ENCODE data around the gene HECTD2.

Gene HECTD2

DNA sequence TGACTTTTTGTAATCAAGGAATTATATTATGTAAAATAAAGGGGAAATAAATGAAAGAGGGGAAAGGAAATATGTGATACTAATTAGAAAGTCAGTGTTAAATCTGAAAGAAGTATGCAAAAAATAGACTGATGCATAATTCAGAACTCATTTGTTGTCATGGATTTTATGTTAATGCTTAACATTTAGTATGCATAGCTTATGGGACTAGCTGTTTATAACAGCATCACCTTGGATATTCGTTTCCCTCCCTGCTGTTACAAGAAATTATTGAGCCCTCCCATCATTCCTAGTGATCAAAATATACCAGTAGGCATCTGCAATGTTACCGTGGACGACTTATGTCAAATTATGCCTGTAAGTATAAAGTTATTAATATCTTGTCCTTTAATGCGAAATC is 85.9 kb downstream of the HECTD2 start:
- H3K9me3 ChIP-seq (ENCODE audit: control insufficient read depth, low read length): no peaks in the 10 kb centered on the region
- H3K27me3 ChIP-seq (ENCODE audit: control insufficient read depth, insufficient read depth, low read length): no peaks in the 10 kb centered on the region
- H3K4me3 ChIP-seq (ENCODE audit: low read length): no peak overlapping the region
- H3K4me1 ChIP-seq (ENCODE audit: control insufficient read depth, insufficient read depth, low read length): no peaks in the 10 kb centered on the region
- H3K36me3 ChIP-seq (ENCODE audit: control insufficient read depth, insufficient read depth, low read length): no peaks in the 10 kb centered on the region
- no peak overlapping the region for H3K9ac ChIP-seq (ENCODE audit: low read length)

- no peaks in the 10 kb centered on the region for H3K36me3 ChIP-seq (ENCODE audit: control insufficient read depth, insufficient read depth, low read length)
- no peaks in the 10 kb centered on the region for H3K9me3 ChIP-seq (ENCODE audit: control insufficient read depth, low read length)
- H3K4me1 ChIP-seq (ENCODE audit: control insufficient read depth, insufficient read depth, low read length): no peaks in the 10 kb centered on the region
- H3K9ac ChIP-seq (ENCODE audit: low read length): no peak overlapping the region
- H3K4me3 ChIP-seq (ENCODE audit: low read length): no peak overlapping the region
- no peaks in the 10 kb centered on the region for H3K27me3 ChIP-seq (ENCODE audit: control insufficient read depth, insufficient read depth, low read length)
These were observed 101.6 kb downstream of the HECTD2 start for GRCh38 chr10:91511549-91512330.

DNA sequence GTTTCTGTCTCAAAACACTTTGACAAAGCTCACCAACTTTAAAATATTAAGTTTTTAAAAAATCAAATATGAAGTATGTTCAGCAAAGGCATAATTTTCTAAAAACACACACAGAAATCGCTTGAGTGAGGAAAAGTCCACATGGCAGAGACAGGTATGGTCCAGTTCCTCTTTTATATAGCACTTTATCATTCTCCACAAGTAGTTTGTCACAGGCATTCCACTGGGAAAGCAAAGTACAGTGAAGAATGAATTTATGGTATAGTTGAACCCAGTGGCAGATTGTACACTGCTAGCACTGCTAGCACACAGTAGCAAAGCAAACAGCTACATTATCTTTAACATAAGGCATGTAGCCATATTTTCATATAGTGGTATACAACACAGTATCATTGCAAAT is 102.3 kb downstream of the HECTD2 start:
- Histone ChIP-seq H3K9ac (ENCODE audit: low read length) (no peak overlapping the region), H3K4me3 (ENCODE audit: low read length) (no peak overlapping the region), H3K27me3 (ENCODE audit: control insufficient read depth, insufficient read depth, low read length) (no peaks in the 10 kb centered on the region), H3K9me3 (ENCODE audit: control insufficient read depth, low read length) (no peaks in the 10 kb centered on the region), H3K36me3 (ENCODE audit: control insufficient read depth, insufficient read depth, low read length) (no peaks in the 10 kb centered on the region), H3K4me1 (ENCODE audit: control insufficient read depth, insufficient read depth, low read length) (no peaks in the 10 kb centered on the region)

DNA sequence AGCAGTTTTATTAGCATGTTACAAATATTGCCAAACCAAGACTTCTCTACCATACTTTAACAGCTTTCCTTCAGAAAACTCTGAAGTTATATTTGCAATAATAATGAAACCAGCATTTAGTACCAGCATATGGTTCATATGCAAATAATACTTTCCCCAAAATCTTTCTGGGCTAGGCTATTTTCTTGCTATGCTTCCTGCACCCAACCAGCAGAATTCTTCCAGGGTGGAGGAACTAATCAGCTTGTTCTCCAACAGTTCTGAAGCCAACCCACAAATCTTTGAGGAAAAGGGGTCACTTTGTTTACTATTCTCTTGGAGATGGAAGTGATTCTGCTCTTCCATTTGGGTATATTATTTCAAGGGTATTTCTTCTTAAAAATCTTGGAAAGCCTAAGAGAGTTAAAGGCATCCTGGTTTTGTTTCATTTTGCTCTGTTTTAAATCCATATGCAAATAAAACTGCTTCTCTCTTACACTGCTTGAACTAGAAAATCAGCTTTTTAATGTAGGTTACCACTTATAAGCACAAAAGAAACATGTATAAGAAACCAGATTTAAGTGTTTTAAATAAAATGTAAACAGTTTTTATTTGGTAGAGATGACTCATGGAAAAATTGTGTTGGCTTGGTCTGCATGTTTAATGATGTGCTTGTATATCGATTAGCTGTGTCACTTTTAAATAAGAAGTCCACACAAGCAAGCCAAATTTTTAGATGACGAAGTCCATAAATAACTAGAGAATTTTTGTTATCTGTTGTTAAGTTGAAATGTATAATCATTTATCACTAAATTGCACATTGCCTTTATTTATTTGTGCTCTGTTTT is 103.7 kb downstream of the HECTD2 start:
- no peak overlapping the region for H3K9ac ChIP-seq (ENCODE audit: low read length)
- no peaks in the 10 kb centered on the region for H3K9me3 ChIP-seq (ENCODE audit: control insufficient read depth, low read length)
- no peaks in the 10 kb centered on the region for H3K27me3 ChIP-seq (ENCODE audit: control insufficient read depth, insufficient read depth, low read length)
- H3K4me1 ChIP-seq (ENCODE audit: control insufficient read depth, insufficient read depth, low read length): no peaks in the 10 kb centered on the region
- H3K4me3 ChIP-seq (ENCODE audit: low read length): no peak overlapping the region
- H3K36me3 ChIP-seq (ENCODE audit: control insufficient read depth, insufficient read depth, low read length): no peaks in the 10 kb centered on the region

DNA sequence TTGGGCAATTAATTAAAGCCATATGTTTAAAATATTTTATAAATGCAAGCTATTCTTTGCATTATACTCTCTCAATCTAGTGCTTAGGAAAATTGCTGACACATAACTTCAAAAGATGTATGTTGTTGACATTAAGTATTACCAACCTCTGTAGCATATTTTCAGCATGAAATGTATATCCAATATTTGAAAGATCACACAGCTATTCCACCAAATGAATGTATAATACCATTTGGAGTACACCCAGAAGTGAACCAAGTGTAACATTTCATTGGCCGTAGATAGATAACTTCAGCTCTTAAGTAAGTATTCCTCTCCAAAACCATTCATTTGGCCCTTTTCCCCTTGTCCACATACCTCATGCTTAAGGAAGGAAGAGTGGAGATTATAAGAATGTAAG is 104.6 kb downstream of the HECTD2 start:
- no peaks in the 10 kb centered on the region for H3K36me3 ChIP-seq (ENCODE audit: control insufficient read depth, insufficient read depth, low read length)
- H3K9me3 ChIP-seq (ENCODE audit: control insufficient read depth, low read length): no peaks in the 10 kb centered on the region
- H3K9ac ChIP-seq (ENCODE audit: low read length): no peak overlapping the region
- H3K4me1 ChIP-seq (ENCODE audit: control insufficient read depth, insufficient read depth, low read length): no peaks in the 10 kb centered on the region
- H3K4me3 ChIP-seq (ENCODE audit: low read length): no peak overlapping the region
- no peaks in the 10 kb centered on the region for H3K27me3 ChIP-seq (ENCODE audit: control insufficient read depth, insufficient read depth, low read length)

GRCh38 chr10:91517394-91517793 is 107.2 kb downstream of the HECTD2 start:
- Histone ChIP-seq H3K27me3 (ENCODE audit: control insufficient read depth, insufficient read depth, low read length) (no peaks in the 10 kb centered on the region), H3K36me3 (ENCODE audit: control insufficient read depth, insufficient read depth, low read length) (no peaks in the 10 kb centered on the region), H3K4me1 (ENCODE audit: control insufficient read depth, insufficient read depth, low read length) (no peaks in the 10 kb centered on the region), H3K9ac (ENCODE audit: low read length) (no peak overlapping the region), H3K9me3 (ENCODE audit: control insufficient read depth, low read length) (no peaks in the 10 kb centered on the region), H3K4me3 (ENCODE audit: low read length) (no peak overlapping the region)

- Histone ChIP-seq H3K9ac (ENCODE audit: low read length) (no peak overlapping the region), H3K4me1 (ENCODE audit: control insufficient read depth, insufficient read depth, low read length) (no peaks in the 10 kb centered on the region), H3K27me3 (ENCODE audit: control insufficient read depth, insufficient read depth, low read length) (no peaks in the 10 kb centered on the region), H3K36me3 (ENCODE audit: control insufficient read depth, insufficient read depth, low read length) (no peaks in the 10 kb centered on the region), H3K4me3 (ENCODE audit: low read length) (no peak overlapping the region), H3K9me3 (ENCODE audit: control insufficient read depth, low read length) (no peaks in the 10 kb centered on the region)
These were observed 109.9 kb downstream of the HECTD2 start for GRCh38 chr10:91519899-91520514.

- no peaks in the 10 kb centered on the region for H3K36me3 ChIP-seq (ENCODE audit: control insufficient read depth, insufficient read depth, low read length)
- H3K4me1 ChIP-seq (ENCODE audit: control insufficient read depth, insufficient read depth, low read length): no peaks in the 10 kb centered on the region
- no peaks in the 10 kb centered on the region for H3K9me3 ChIP-seq (ENCODE audit: control insufficient read depth, low read length)
- no peak overlapping the region for H3K4me3 ChIP-seq (ENCODE audit: low read length)
- H3K9ac ChIP-seq (ENCODE audit: low read length): no peak overlapping the region
- no peaks in the 10 kb centered on the region for H3K27me3 ChIP-seq (ENCODE audit: control insufficient read depth, insufficient read depth, low read length)
These were observed 110.5 kb downstream of the HECTD2 start for GRCh38 chr10:91520661-91521060.

DNA sequence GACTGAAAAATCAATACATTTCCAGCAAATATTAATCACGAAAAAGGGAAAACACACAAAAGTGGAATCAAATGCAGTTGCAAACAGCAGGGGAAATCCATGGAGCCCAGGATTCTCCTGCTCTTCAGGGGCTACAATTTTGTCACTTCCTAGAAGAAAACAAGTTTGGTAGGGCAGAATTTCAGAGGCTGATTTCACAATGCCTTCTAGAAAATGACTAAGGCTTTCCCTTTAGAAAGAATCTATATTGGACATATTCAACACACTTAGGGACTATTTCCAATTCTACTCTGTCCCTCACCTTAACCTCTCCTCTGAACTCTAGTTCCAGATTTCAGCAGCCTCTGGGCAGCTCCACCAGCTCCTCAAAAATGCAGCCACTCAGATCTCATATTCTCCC is 111.3 kb downstream of the HECTD2 start:
- Histone ChIP-seq H3K9ac (ENCODE audit: low read length) (no peak overlapping the region), H3K36me3 (ENCODE audit: control insufficient read depth, insufficient read depth, low read length) (no peaks in the 10 kb centered on the region), H3K4me1 (ENCODE audit: control insufficient read depth, insufficient read depth, low read length) (no peaks in the 10 kb centered on the region), H3K4me3 (ENCODE audit: low read length) (no peak overlapping the region), H3K9me3 (ENCODE audit: control insufficient read depth, low read length) (no peaks in the 10 kb centered on the region), H3K27me3 (ENCODE audit: control insufficient read depth, insufficient read depth, low read length) (no peaks in the 10 kb centered on the region)

DNA sequence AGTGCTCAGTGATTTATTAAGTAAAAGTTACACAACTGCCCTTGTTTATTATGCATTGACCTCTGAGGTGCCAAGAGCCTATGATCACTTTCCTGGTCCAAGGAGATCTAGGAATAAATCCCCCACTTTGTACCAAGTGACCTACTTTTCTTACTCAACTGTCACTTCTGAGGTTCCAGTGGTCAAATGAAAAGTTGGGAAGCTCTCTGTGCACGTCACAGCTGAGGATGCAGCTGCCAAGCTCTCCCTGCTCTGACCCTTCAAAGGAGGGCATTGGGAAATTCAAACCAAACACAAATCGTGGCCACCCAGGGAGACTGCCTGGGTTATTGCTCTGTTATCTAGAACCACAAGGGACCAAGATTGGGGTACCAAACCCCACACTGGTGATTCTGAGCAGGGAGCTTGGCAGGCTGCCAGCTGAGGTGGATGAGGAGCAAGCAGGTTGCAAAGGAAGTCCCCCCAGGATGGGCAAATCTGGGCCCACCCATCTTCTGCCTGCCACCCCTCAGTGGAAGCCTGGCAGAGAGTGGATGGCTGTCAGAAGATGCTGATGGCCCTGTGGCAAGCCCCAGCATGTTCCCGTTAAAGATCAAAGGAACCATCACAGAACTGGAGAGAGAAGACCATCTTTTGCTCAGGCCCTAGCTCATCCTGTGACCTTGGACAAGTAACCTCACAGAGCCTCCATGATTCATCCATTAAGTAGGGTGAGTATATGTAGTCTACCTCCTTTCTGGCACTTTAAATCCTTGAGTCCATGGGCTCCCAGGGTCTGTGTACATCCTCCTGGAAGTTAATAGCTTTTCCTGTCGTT is 116.0 kb downstream of the HECTD2 start:
- peaks cover 10% of the 10 kb centered on the region for H3K4me1 ChIP-seq (ENCODE audit: control insufficient read depth, insufficient read depth, low read length)
- H3K9me3 ChIP-seq (ENCODE audit: control insufficient read depth, low read length): no peaks in the 10 kb centered on the region
- H3K27me3 ChIP-seq (ENCODE audit: control insufficient read depth, insufficient read depth, low read length): no peaks in the 10 kb centered on the region
- H3K36me3 ChIP-seq (ENCODE audit: control insufficient read depth, insufficient read depth, low read length): no peaks in the 10 kb centered on the region
- H3K9ac ChIP-seq (ENCODE audit: low read length): no peak overlapping the region
- H3K4me3 ChIP-seq (ENCODE audit: low read length): no peak overlapping the region

GRCh38 chr10:91528080-91528479 is 117.9 kb downstream of the HECTD2 start:
- H3K4me1 ChIP-seq (ENCODE audit: control insufficient read depth, insufficient read depth, low read length): peaks cover 10% of the 10 kb centered on the region
- no peaks in the 10 kb centered on the region for H3K27me3 ChIP-seq (ENCODE audit: control insufficient read depth, insufficient read depth, low read length)
- no peaks in the 10 kb centered on the region for H3K36me3 ChIP-seq (ENCODE audit: control insufficient read depth, insufficient read depth, low read length)
- no peaks in the 10 kb centered on the region for H3K9me3 ChIP-seq (ENCODE audit: control insufficient read depth, low read length)
- no peak overlapping the region for H3K9ac ChIP-seq (ENCODE audit: low read length)
- H3K4me3 ChIP-seq (ENCODE audit: low read length): no peak overlapping the region
